Measurements from ENCODE around the gene SDK1. TPM values are rescaled to one million over a fixed set of nuclear protein-coding genes. Genes with fewer than 3 reads are reported as not detected.
A peak's percentile ranks its signal among the peaks of the same experiment; 100 is the strongest.

Gene SDK1
- total and polyA plus RNA-seq, 2 of the 8 experiments (the other 6 are each of a cell fraction or from before 2014, with no cell fraction given): 3.3 to 7.2 TPM

DNA sequence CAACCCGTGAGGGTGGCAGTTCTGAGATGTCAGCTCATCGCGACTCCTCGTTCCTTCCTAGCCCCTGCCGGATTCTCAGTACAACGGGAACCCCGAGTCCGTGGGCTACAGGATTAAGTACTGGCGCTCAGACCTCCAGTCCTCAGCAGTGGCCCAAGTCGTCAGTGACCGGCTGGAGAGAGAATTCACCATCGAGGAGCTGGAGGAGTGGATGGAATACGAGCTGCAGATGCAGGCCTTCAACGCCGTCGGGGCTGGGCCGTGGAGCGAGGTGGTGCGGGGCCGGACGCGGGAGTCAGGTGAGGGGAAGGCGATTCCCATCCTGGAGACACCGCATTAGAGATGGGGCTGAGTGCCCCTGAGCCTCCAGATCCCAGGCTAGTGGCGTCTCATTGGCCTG lies 812.9 kb downstream of the SDK1 start:
- ChIA-PET POLR2A (ENCODE audit: partially characterized antibody) (no interaction called here), CTCF (ENCODE audit: partially characterized antibody) (interaction anchor here (1.0 to 1.1 kb wide), 2 partner anchors 11 to 14 kb away, joined by 3 to 5 read pairs; no protein-coding TSS in a partner anchor)
- H3K18ac ChIP-seq (ENCODE audit: extremely low read depth, low read length): no peak overlapping the region
- H2BK12ac ChIP-seq (ENCODE audit: low read depth, low read length): no peak overlapping the region
- H3K27me3 ChIP-seq (replicated peaks in 1 of 4; ENCODE audit: control insufficient read depth in 3 of 4, extremely low read depth in 1 of 4, insufficient read depth in 3 of 4, low read length in 3 of 4): no peaks in the 10 kb centered on the region; a peak in 1 of 7 replicates
- no peaks in the 10 kb centered on the region for H3K79me2 ChIP-seq (ENCODE audit: control insufficient read depth in 1 of 2, insufficient read depth in 2 of 2, low read length in 2 of 2)
- H2BK15ac ChIP-seq (ENCODE audit: low read length): no peak overlapping the region
- H2BK20ac ChIP-seq (ENCODE audit: low read length): no peak overlapping the region
- no peak overlapping the region for H2BK5ac ChIP-seq (ENCODE audit: low read depth, low read length)
- peaks cover 0 to 3% of the 10 kb centered on the region in 2 experiments; a peak in 1 of 4 replicates for H3K9me3 ChIP-seq (ENCODE audit: insufficient read depth in 2 of 2, low read depth in 1 of 2, low read length in 1 of 2)
- no peaks in the 10 kb centered on the region for H4K20me1 ChIP-seq (replicated peaks in 1 of 2; ENCODE audit: control insufficient read depth in 1 of 2, insufficient read depth in 2 of 2, low read length in 2 of 2)
- H2AK5ac ChIP-seq (ENCODE audit: low read depth, low read length): no peak overlapping the region
- no peaks in the 10 kb centered on the region for H3K79me1 ChIP-seq (ENCODE audit: low read depth, low read length)
- peak overlapping the region; percentile 35; the same call in 1 of the 2 replicates for H4K8ac ChIP-seq (ENCODE audit: extremely low read depth, insufficient read depth, low read length)
- H3K56ac ChIP-seq (replicated peaks; ENCODE audit: insufficient read length, low read depth, low read length): no peak overlapping the region
- no peak for DNase-seq (ENCODE audit: low read depth in 1 of 2, low spot score in 2 of 2)
- H3K9ac ChIP-seq (replicated peaks in 1 of 4; ENCODE audit: extremely low read depth in 1 of 4, low read depth in 3 of 4, low read length in 3 of 4): no peak overlapping the region
- no peak overlapping the region for H2AFZ ChIP-seq (ENCODE audit: low read length)
- no peak for FAIRE-seq
- H3K4me2 ChIP-seq (ENCODE audit: insufficient read depth in 1 of 2, low read depth in 2 of 2, low read length in 2 of 2): no peak overlapping the region
- no peak overlapping the region for H3K27ac ChIP-seq (ENCODE audit: low read depth, low read length)
- no peak overlapping the region for H3K4me3 ChIP-seq (ENCODE audit: extremely low read depth in 1 of 4, insufficient read depth in 2 of 4, low read depth in 3 of 4, low read length in 4 of 4)
- H3K4ac ChIP-seq (replicated peaks; ENCODE audit: insufficient read length, low read depth, low read length): no peak overlapping the region
- H4K91ac ChIP-seq (replicated peaks; ENCODE audit: insufficient read length, low read length): no peak overlapping the region
- H2BK120ac ChIP-seq (replicated peaks; ENCODE audit: low read depth, low read length): no peak overlapping the region
- no peaks in the 10 kb centered on the region; a peak in 1 of 8 replicates for H3K36me3 ChIP-seq (ENCODE audit: control insufficient read depth in 2 of 4, insufficient read depth in 4 of 4, low read length in 3 of 4)
- no peaks in the 10 kb centered on the region for H3K23me2 ChIP-seq (ENCODE audit: low read depth, low read length)
- H3K4me1 ChIP-seq (replicated peaks in 1 of 4; ENCODE audit: control insufficient read depth in 3 of 4, insufficient read depth in 4 of 4, low read length in 3 of 4): no peaks in the 10 kb centered on the region
- H3K23ac ChIP-seq (ENCODE audit: insufficient read length): no peak overlapping the region
- H3K14ac ChIP-seq (ENCODE audit: insufficient read length): no peak overlapping the region
- no peak overlapping the region for H4K5ac ChIP-seq (ENCODE audit: insufficient read length, low read depth, low read length)
- WGBS, 2 experiments (ENCODE audit: extremely low coverage in 1 of 2, insufficient coverage in 1 of 2, insufficient read length in 1 of 2, insufficient replicate concordance in 2 of 2, low coverage in 1 of 2, low lambda C conversion rate in 2 of 2, missing lambda C conversion rate in 1 of 2): 90% methylated on average over 25 of the region's 25 CpGs; no CpG with 5 or more reads in 1 of the 2 experiments
- TF ChIP-seq SIN3A (conservative IDR thresholded peaks at IDR 0.05 in 1 of 2, IDR thresholded peaks at IDR 0.05 in 1 of 2; ENCODE audit: low read depth in 1 of 2, low read length in 2 of 2): no peak
- TF ChIP-seq, protein P1, sequence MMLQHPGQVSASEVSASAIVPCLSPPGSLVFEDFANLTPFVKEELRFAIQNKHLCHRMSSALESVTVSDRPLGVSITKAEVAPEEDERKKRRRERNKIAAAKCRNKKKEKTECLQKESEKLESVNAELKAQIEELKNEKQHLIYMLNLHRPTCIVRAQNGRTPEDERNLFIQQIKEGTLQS (IDR thresholded peaks at IDR 0.05; ENCODE audit: insufficient read depth, low read depth, low read length): no peak
- TF ChIP-seq POU5F1 (IDR thresholded peaks at IDR 0.05; ENCODE audit: low read depth, low read length): no peak
- TF ChIP-seq, protein P2, sequence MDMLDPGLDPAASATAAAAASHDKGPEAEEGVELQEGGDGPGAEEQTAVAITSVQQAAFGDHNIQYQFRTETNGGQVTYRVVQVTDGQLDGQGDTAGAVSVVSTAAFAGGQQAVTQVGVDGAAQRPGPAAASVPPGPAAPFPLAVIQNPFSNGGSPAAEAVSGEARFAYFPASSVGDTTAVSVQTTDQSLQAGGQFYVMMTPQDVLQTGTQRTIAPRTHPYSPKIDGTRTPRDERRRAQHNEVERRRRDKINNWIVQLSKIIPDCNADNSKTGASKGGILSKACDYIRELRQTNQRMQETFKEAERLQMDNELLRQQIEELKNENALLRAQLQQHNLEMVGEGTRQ (IDR thresholded peaks at IDR 0.05; ENCODE audit: low read length): no peak
- no peak for TF ChIP-seq TBP (IDR thresholded peaks at IDR 0.05; ENCODE audit: low read depth, low read length)
- no peak for TF ChIP-seq MAFK (IDR thresholded peaks at IDR 0.05; ENCODE audit: low read depth, low read length)
- TF ChIP-seq SUZ12 (IDR thresholded peaks at IDR 0.05; ENCODE audit: low read length): no peak
- TF ChIP-seq RBBP5 (IDR thresholded peaks at IDR 0.05; ENCODE audit: borderline replicate concordance, low read depth, low read length): no peak
- no peak for TF ChIP-seq GABPA (IDR thresholded peaks at IDR 0.05; ENCODE audit: borderline replicate concordance, insufficient read depth, low read length)
- no peak for TF ChIP-seq HDAC6 (IDR thresholded peaks at IDR 0.05; ENCODE audit: low read depth, low read length)
- TF ChIP-seq CBX8 (IDR thresholded peaks at IDR 0.05; ENCODE audit: borderline replicate concordance, low read depth, low read length): no peak
